Measurements from ENCODE around the gene ANKRD17. TPM values are rescaled to one million over a fixed set of nuclear protein-coding genes. Genes with fewer than 3 reads are reported as not detected.

Gene ANKRD17
- total and polyA plus RNA-seq, 2 of the 4 experiments (the other 2 are of a cell fraction), result 28.5 to 75.3 TPM

DNA sequence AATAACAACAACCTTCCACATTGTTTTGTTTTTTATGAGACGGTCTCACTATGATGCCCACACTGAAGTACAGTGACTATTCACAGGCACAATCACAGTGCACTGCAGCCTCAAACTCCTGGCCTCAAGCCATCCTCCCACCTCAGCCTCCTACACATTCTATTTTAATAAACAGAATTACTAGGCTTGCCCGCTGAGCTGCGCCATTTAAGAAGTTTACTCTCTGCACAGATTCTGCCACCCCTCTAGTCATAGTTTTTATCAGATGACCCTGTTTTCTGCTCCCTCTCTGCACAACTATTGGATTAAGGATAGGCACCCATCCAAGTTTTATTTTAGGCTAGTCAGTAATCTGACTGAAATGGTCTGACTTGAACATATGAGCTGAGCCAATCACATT lies 177.8 kb downstream of the ANKRD17 start (continued):
- TF ChIP-seq, protein P1, sequence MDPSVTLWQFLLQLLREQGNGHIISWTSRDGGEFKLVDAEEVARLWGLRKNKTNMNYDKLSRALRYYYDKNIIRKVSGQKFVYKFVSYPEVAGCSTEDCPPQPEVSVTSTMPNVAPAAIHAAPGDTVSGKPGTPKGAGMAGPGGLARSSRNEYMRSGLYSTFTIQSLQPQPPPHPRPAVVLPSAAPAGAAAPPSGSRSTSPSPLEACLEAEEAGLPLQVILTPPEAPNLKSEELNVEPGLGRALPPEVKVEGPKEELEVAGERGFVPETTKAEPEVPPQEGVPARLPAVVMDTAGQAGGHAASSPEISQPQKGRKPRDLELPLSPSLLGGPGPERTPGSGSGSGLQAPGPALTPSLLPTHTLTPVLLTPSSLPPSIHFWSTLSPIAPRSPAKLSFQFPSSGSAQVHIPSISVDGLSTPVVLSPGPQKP (IDR thresholded peaks at IDR 0.05; ENCODE audit: borderline replicate concordance, low read depth, low read length), result no peak
- TF ChIP-seq, protein P2, sequence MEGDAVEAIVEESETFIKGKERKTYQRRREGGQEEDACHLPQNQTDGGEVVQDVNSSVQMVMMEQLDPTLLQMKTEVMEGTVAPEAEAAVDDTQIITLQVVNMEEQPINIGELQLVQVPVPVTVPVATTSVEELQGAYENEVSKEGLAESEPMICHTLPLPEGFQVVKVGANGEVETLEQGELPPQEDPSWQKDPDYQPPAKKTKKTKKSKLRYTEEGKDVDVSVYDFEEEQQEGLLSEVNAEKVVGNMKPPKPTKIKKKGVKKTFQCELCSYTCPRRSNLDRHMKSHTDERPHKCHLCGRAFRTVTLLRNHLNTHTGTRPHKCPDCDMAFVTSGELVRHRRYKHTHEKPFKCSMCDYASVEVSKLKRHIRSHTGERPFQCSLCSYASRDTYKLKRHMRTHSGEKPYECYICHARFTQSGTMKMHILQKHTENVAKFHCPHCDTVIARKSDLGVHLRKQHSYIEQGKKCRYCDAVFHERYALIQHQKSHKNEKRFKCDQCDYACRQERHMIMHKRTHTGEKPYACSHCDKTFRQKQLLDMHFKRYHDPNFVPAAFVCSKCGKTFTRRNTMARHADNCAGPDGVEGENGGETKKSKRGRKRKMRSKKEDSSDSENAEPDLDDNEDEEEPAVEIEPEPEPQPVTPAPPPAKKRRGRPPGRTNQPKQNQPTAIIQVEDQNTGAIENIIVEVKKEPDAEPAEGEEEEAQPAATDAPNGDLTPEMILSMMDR (conservative IDR thresholded peaks at IDR 0.05; ENCODE audit: low read depth, low read length), result no peak

DNA sequence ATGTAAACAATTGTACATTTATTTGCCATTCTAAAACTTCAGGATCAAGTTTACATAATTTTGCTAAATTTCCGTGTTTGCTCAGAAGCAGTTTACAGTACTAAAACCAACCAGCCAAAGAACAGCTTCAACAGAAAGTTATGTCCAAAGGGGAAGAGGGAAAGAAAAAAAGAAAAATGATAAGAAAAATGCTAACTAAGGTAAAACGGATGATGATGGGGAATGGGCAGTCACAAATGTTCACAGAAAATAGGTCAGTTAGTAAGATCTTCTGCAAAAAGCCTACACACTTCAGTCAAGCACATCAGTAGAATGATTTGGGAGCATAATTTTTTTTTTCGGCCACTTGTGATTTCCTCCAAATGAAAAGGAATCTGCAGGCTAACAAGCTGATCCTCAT lies 182.8 kb downstream of the ANKRD17 start:
- in situ Hi-C loops (cut with MboI; ENCODE audit: low sequenced_read_pairs) (no loop called here), dilution Hi-C loops (cut with HindIII; ENCODE audit: low sequenced_read_pairs, unreplicated experiment) (no loop called here), intact Hi-C loops (cut with micrococcal nuclease) (no loop called here)
- Histone ChIP-seq H3K36me3 (ENCODE audit: control insufficient read depth, insufficient read depth, low read length) (peaks cover 23% of the 10 kb centered on the region), H3K56ac (ENCODE audit: extremely low read depth, insufficient read depth, low read length) (no peak overlapping the region), H2BK20ac (ENCODE audit: low read depth, low read length) (no peak overlapping the region), H4K5ac (ENCODE audit: low read depth, low read length) (no peak overlapping the region), H3K79me1 (ENCODE audit: low read depth in 1 of 2, low read length in 2 of 2) (peaks cover 9 to 15% of the 10 kb centered on the region in 2 experiments; a peak in 2 of 4 replicates), H3K27ac (ENCODE audit: insufficient read depth, low read length) (no peak overlapping the region), H3K27me3 (ENCODE audit: control insufficient read depth, insufficient read depth, low read length) (no peaks in the 10 kb centered on the region), H3K23ac (ENCODE audit: low read depth, low read length) (no peak overlapping the region), H4K8ac (ENCODE audit: low read depth in 2 of 2, low read length in 2 of 2) (no peak overlapping the region), H3K14ac (replicated peaks; ENCODE audit: low read depth, low read length) (no peak overlapping the region), H2AK5ac (ENCODE audit: low read depth, low read length) (no peak overlapping the region), H3K9me1 (ENCODE audit: insufficient read depth, low read length) (no peaks in the 10 kb centered on the region; the same call in 1 of the 2 replicates), H3K4me2 (ENCODE audit: low read depth, low read length) (no peak overlapping the region), H2AFZ (replicated peaks; ENCODE audit: low read length, poor library complexity) (no peak overlapping the region), H2BK120ac (ENCODE audit: low read depth, low read length) (no peak overlapping the region), H4K20me1 (ENCODE audit: insufficient read depth, low read length) (no peaks in the 10 kb centered on the region), H3K4me1 (ENCODE audit: control insufficient read depth, insufficient read depth, low read length) (no peaks in the 10 kb centered on the region), H3K9me3 (ENCODE audit: control insufficient read depth, insufficient read depth, low read length) (no peaks in the 10 kb centered on the region), H2AK9ac (replicated peaks; ENCODE audit: low read depth, low read length, poor library complexity) (no peak overlapping the region), H3K4me3 (ENCODE audit: insufficient read depth, low read depth, low read length) (no peak overlapping the region), H2BK5ac (ENCODE audit: low read depth, low read length, poor library complexity, severe bottlenecking) (no peak overlapping the region), H4K91ac (ENCODE audit: insufficient read depth, low read depth, low read length) (no peak overlapping the region), H3K18ac (ENCODE audit: low read depth, low read length) (no peak overlapping the region), H3K4ac (ENCODE audit: low read depth, low read length) (no peak overlapping the region), H2BK15ac (ENCODE audit: low read depth, low read length) (no peak overlapping the region), H3K9ac (ENCODE audit: low read depth, low read length) (no peak overlapping the region)
- POLR2A ChIA-PET (ENCODE audit: unreplicated experiment), result no interaction called here
- TSS peak; percentile 94 for BruUV-seq (replicated peaks)
- ATAC-seq (ENCODE audit: low read depth) (no peak), DNase-seq (no peak)
- peak; percentile 65 for TF ChIP-seq MAFK (IDR thresholded peaks at IDR 0.05; ENCODE audit: low read depth, low read length)
- no peak for TF ChIP-seq FOS (IDR thresholded peaks at IDR 0.05; ENCODE audit: low read depth, low read length)
- WGBS, 2 experiments (ENCODE audit: extremely low coverage in 2 of 2, insufficient read length in 1 of 2), result no CpG with 5 or more reads among the region's 3 CpGs
- CTCF ChIA-PET, result no interaction called here

Measured in IMR-90 (cell line).